Ovary (tissue), 1 donor: ENCODE data around the gene TOGARAM2.

ENCODE experiments used
- EP300 ChIP-seq: sonication (generic); formaldehyde crosslinking; IDR thresholded peaks from one replicate; pipeline ENCODE4 v1.6.1; 2017; ENCODE audit warnings: antibody characterized with exemption
- POLR2A ChIP-seq: fragments of 450-650 bp; IDR thresholded peaks from one replicate; pipeline ENCODE4 v1.6.1; 2017; ENCODE audit warnings: antibody characterized with exemption, mild to moderate bottlenecking, moderate library complexity

DNA sequence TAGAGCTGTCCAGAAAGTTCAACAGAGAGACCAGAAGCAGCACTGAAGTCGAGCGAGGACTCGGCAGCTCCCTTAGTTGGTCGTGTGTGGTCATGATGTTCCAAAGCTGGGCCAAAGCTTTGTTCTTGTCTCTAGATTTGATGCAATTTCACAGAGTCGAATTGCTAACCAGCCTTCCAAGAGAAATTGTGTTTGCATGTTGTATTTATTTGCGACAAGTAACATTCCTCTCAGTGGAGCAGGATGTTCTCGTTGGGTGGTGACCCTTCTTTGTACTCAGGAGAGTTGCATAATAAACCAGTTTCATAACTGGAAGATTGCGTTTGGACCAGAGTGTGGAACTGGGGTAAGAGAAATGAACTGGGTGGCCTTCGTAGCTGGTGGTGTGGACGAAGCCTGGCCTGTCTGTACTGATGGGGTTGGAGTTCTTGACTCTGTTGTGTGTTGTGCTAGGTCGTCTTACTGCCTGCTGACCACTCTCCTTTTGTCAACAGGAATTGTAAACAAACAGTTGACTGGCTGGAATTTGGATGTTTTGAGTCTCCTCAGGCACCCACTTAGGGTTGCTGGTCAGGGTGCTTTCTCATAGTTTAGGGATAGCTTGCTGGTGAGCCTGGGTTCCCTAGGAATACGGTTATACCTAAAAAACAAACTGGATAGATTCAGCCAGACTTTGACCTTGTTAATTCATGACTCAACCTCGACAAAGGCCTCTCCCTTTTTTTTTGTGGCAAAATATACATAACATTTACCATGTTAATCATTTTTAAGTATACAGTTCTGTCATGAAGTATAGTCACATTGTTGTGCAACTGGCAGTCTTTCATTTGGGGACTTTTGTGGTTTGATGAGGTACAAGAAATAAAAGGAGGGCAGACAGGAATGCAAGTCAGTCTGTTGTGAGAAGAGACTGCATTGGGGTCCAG is 28.9 kb upstream of the TOGARAM2 start:
- TF ChIP-seq EP300 = no peak
- no peak for TF ChIP-seq POLR2A
